H9 (cell line): ENCODE measurements around the gene MYRF. TPM values are rescaled to one million over a fixed set of nuclear protein-coding genes. Genes with fewer than 3 reads are reported as not detected.

Source experiments
- DNase-seq: peaks from one replicate; pipeline ENCODE4 v3.0.0-alpha.2; 2017
- H2AFZ ChIP-seq: one replicate; pipeline ENCODE4 v1.6.1; 2013; ENCODE audit warnings: mild to moderate bottlenecking, low read length, control low read depth, moderate library complexity
- H2AK5ac ChIP-seq: 2 replicates; pipeline ENCODE4 v1.6.1; 2013; ENCODE audit warnings: low read length, control low read depth, mixed read lengths; ENCODE audit not compliant: insufficient read length
- H2BK120ac ChIP-seq: one replicate; pipeline ENCODE4 v1.6.1; 2013; ENCODE audit warnings: low read depth, mild to moderate bottlenecking, low read length, control low read depth, inconsistent platforms; ENCODE audit not compliant: poor library complexity, severe bottlenecking
- H2BK12ac ChIP-seq: 2 replicates; pipeline ENCODE4 v1.6.1; 2013; ENCODE audit warnings: low read length, control low read depth, mixed read lengths, low read depth; ENCODE audit not compliant: insufficient read length
- H2BK15ac ChIP-seq: 2 replicates; pipeline ENCODE4 v1.6.1; 2013; ENCODE audit warnings: low read depth, low read length, control low read depth
- H2BK20ac ChIP-seq: one replicate; pipeline ENCODE4 v1.6.1; 2013; ENCODE audit warnings: low read depth, mild to moderate bottlenecking, low read length, control low read depth, inconsistent platforms; ENCODE audit not compliant: poor library complexity, severe bottlenecking
- H2BK5ac ChIP-seq: 2 replicates; pipeline ENCODE4 v1.6.1; 2013; ENCODE audit warnings: low read length, control low read depth, mixed read lengths; ENCODE audit not compliant: insufficient read length
- H3K14ac ChIP-seq: 2 replicates; pipeline ENCODE4 v1.6.1; 2013; ENCODE audit warnings: low read length, control low read depth; ENCODE audit not compliant: insufficient read depth
- H3K18ac ChIP-seq: 2 replicates; pipeline ENCODE4 v1.6.1; 2013; ENCODE audit warnings: low read depth, mild to moderate bottlenecking, mixed read lengths, low read length, control low read depth; ENCODE audit not compliant: insufficient read length
- H3K23ac ChIP-seq: 2 replicates; pipeline ENCODE4 v1.6.1; 2013; ENCODE audit warnings: low read length, control low read depth, mixed read lengths, low read depth; ENCODE audit not compliant: insufficient read length
- H3K23me2 ChIP-seq: 2 replicates; pipeline ENCODE4 v1.6.1; 2013; ENCODE audit warnings: low read depth, mild to moderate bottlenecking, mixed read lengths, low read length, control low read depth; ENCODE audit not compliant: insufficient read length, poor library complexity, severe bottlenecking
- H3K27ac ChIP-seq: 2 replicates; pipeline ENCODE4 v1.5.1; 2013; ENCODE audit warnings: low read length, control low read depth, mixed read lengths, low read depth; ENCODE audit not compliant: insufficient read length
- H3K27me3 ChIP-seq: 2 replicates; pipeline ENCODE4 v1.6.1; 2013; ENCODE audit warnings: low read length, control low read depth, inconsistent platforms; ENCODE audit not compliant: insufficient read depth
- H3K4ac ChIP-seq: 2 replicates; pipeline ENCODE4 v1.6.1; 2013; ENCODE audit warnings: low read depth, mild to moderate bottlenecking, control low read depth, inconsistent platforms, low read length, moderate library complexity
- H3K4me1 ChIP-seq: 2 replicates; pipeline ENCODE4 v1.6.1; 2013; ENCODE audit warnings: low read length, control low read depth, inconsistent platforms; ENCODE audit not compliant: insufficient read depth
- H3K4me2 ChIP-seq: 2 replicates; pipeline ENCODE4 v1.6.1; 2013; ENCODE audit warnings: low read length, control low read depth, mixed read lengths; ENCODE audit not compliant: insufficient read length, insufficient read depth
- H3K56ac ChIP-seq: 2 replicates; pipeline ENCODE4 v1.6.1; 2013; ENCODE audit warnings: low read depth, mild to moderate bottlenecking, mixed read lengths, low read length, control low read depth; ENCODE audit not compliant: insufficient read length
- H3K79me1 ChIP-seq: 2 replicates; pipeline ENCODE4 v1.6.1; 2013; ENCODE audit warnings: low read depth, mild to moderate bottlenecking, moderate library complexity, low read length, control low read depth, inconsistent platforms; ENCODE audit not compliant: insufficient read depth, poor library complexity, severe bottlenecking
- H3K79me2 ChIP-seq: 2 replicates; pipeline ENCODE4 v1.6.1; 2013; ENCODE audit warnings: low read length, control low read depth, inconsistent platforms; ENCODE audit not compliant: insufficient read depth
- H3K9ac ChIP-seq: 2 replicates; pipeline ENCODE4 v1.6.1; 2013; ENCODE audit warnings: low read length, control low read depth, mixed read lengths; ENCODE audit not compliant: insufficient read length; ENCODE audit errors: extremely low read depth
- H3K9me3 ChIP-seq: one replicate; pipeline ENCODE4 v1.6.1; 2013; ENCODE audit warnings: low read depth, low read length, inconsistent platforms; ENCODE audit not compliant: control insufficient read depth
- H3T11ph ChIP-seq: one replicate; pipeline ENCODE4 v1.6.1; 2013; ENCODE audit warnings: mild to moderate bottlenecking, low read length, control low read depth, inconsistent platforms
- H4K20me1 ChIP-seq: one replicate; pipeline ENCODE4 v1.6.1; 2013; ENCODE audit not compliant: control insufficient read depth, insufficient read length, insufficient read depth
- H4K5ac ChIP-seq: 2 replicates; pipeline ENCODE4 v1.6.1; 2013; ENCODE audit warnings: low read depth, mild to moderate bottlenecking, mixed read lengths, low read length, control low read depth; ENCODE audit not compliant: insufficient read length
- H4K8ac ChIP-seq: replicated peaks from 2 replicates; pipeline ENCODE4 v1.6.1; 2013; ENCODE audit warnings: low read length, control low read depth, mixed read lengths, low read depth; ENCODE audit not compliant: insufficient read length
- H4K91ac ChIP-seq: 2 replicates; pipeline ENCODE4 v1.6.1; 2013; ENCODE audit warnings: low read depth, mild to moderate bottlenecking, moderate library complexity, mixed read lengths, low read length, control low read depth; ENCODE audit not compliant: insufficient read length
- H3K27ac Mint-ChIP-seq, 3 experiments: 2 replicates in 2 of 3; 3 replicates in 1 of 3; pipeline ENCODE4 v1.8.0; 2020 to 2021; ENCODE audit warnings: mixed read lengths in 3 of 3, mild to moderate bottlenecking in 1 of 3, moderate library complexity in 1 of 3
- H3K27me3 Mint-ChIP-seq: 2 replicates; pipeline ENCODE4 v1.8.0; 2021; ENCODE audit warnings: low read depth, mild to moderate bottlenecking, moderate library complexity, mixed read lengths
- H3K36me3 Mint-ChIP-seq, 3 experiments: 2 replicates in 2 of 3; 3 replicates in 1 of 3; pipeline ENCODE4 v1.8.0; 2020 to 2021; ENCODE audit warnings: low read depth in 3 of 3, mixed read lengths in 3 of 3; ENCODE audit not compliant: insufficient read depth in 1 of 3
- H3K4me1 Mint-ChIP-seq, 2 experiments: 2 replicates each; pipeline ENCODE4 v1.8.0; 2020; ENCODE audit warnings: mixed read lengths in 2 of 2
- H3K4me3 Mint-ChIP-seq, 2 experiments: 2 replicates in 1 of 2; 3 replicates in 1 of 2; pipeline ENCODE4 v1.8.0; 2020 to 2021; ENCODE audit warnings: mild to moderate bottlenecking in 2 of 2, mixed read lengths in 2 of 2, moderate library complexity in 1 of 2
- H3K9me3 Mint-ChIP-seq, 2 experiments: 2 replicates in 1 of 2; 3 replicates in 1 of 2; pipeline ENCODE4 v1.8.0; 2020; ENCODE audit warnings: mild to moderate bottlenecking in 2 of 2, mixed read lengths in 2 of 2, moderate library complexity in 1 of 2
- CTCF ChIP-seq: fragments of 200-600 bp; sonication (generic); conservative IDR thresholded peaks from 3 replicates; pipeline ENCODE4 v1.8.0; 2021; ENCODE audit warnings: antibody characterized with exemption, mild to moderate bottlenecking
- WGBS: extraction: QIAGEN DNeasy Blood & Tissue Kit; methylation state at CpG from one replicate; pipeline ENCODE4 v1.1.7; 2013; ENCODE audit warnings: missing lambda C conversion rate, low lambda C conversion rate, mixed read lengths; ENCODE audit not compliant: insufficient read length; ENCODE audit errors: extremely low coverage; 5-methylcytosine and 5-hydroxymethylcytosine counted together
- total RNA-seq: library from RNA; stranded (reverse); gene quantifications from 2 replicates; pipeline ENCODE4 v1.2.1, GENCODE V29; 2021

Gene MYRF
- total RNA-seq, 1 experiment from 2014 or later: 13.9 TPM

- no peak overlapping the region for H3K4me3 Mint-ChIP-seq
- H3K56ac ChIP-seq: no peak overlapping the region
- no peak overlapping the region for H4K91ac ChIP-seq
- no peak overlapping the region for H3K27ac ChIP-seq
- no peaks in the 10 kb centered on the region for H3K79me2 ChIP-seq
- H3K9me3 ChIP-seq: no peaks in the 10 kb centered on the region
- H3K27ac Mint-ChIP-seq: peak overlapping the region in 2 of 3 experiments; percentile 19 to 60; a peak in 3 of 7 replicates
- no peak overlapping the region for H4K8ac ChIP-seq
- H2BK20ac ChIP-seq: no peak overlapping the region
- TF ChIP-seq CTCF: no peak
- H2AK5ac ChIP-seq: no peak overlapping the region
- no peak overlapping the region for H4K5ac ChIP-seq
- H3K9ac ChIP-seq: no peak overlapping the region
- H4K20me1 ChIP-seq: no peaks in the 10 kb centered on the region
- H2AFZ ChIP-seq: no peak overlapping the region
- WGBS: no CpG with 5 or more reads among the region's 11 CpGs
- no peaks in the 10 kb centered on the region for H3K9me3 Mint-ChIP-seq
- no peaks in the 10 kb centered on the region; the same call in 1 of the 2 replicates for H3K4me1 ChIP-seq
- H3K4me2 ChIP-seq: no peak overlapping the region
- no peak overlapping the region for H2BK120ac ChIP-seq
- no peak overlapping the region for H3K4ac ChIP-seq
- H3K36me3 Mint-ChIP-seq: no peaks in the 10 kb centered on the region
- H3K27me3 ChIP-seq: no peaks in the 10 kb centered on the region
- no peak overlapping the region for H2BK15ac ChIP-seq
- H3T11ph ChIP-seq: no peak overlapping the region
- H2BK5ac ChIP-seq: no peak overlapping the region
- H3K79me1 ChIP-seq: no peaks in the 10 kb centered on the region
- no peak overlapping the region for H3K18ac ChIP-seq
- H3K14ac ChIP-seq: peak overlapping the region; percentile 17; the same call in 1 of the 2 replicates
- no peaks in the 10 kb centered on the region for H3K27me3 Mint-ChIP-seq
- no peak overlapping the region for H2BK12ac ChIP-seq
- H3K23me2 ChIP-seq: no peaks in the 10 kb centered on the region
- DNase-seq: no peak
- H3K4me1 Mint-ChIP-seq: peaks cover 36 to 54% of the 10 kb centered on the region in 2 experiments
- no peak overlapping the region for H3K23ac ChIP-seq
These were observed 9.2 kb downstream of the MYRF start for GRCh38 chr11:61761440-61762222.
